WTC11 (cell line): ENCODE data around the gene ARPC5. TPM values are rescaled to one million over a fixed set of nuclear protein-coding genes. Genes with fewer than 3 reads are reported as not detected.
"Not testable (repeated sequence)": the region's sequence is repeated elsewhere in the genome, so short reads cannot be mapped to it uniquely, and the experiment has no call there.

Experiments
- ATAC-seq: fragments of 200-7000 bp; cut with Tn5 transposase; 2 replicates; pipeline ENCODE4 v1.10.0; 2021; ENCODE audit warnings: mild to moderate bottlenecking, moderate library complexity
- CTCF ChIA-PET: fragments of 300-600 bp; sonication (Branson Sonifier 250); formaldehyde crosslinking; loops from one replicate; lab custom pipeline; 2021; ENCODE audit warnings: antibody characterized with exemption; lab: Charles Lee
- POLR2A ChIA-PET: fragments of 350-600 bp; sonication (Branson Sonifier 250); formaldehyde crosslinking; loops from one replicate; lab custom pipeline; 2021; ENCODE audit warnings: antibody characterized with exemption; lab: Charles Lee
- DNase-seq: peaks from one replicate; pipeline ENCODE4 v3.0.0; 2021; ENCODE audit warnings: low spot score
- H3K27ac Mint-ChIP-seq: 2 replicates; pipeline ENCODE4 v1.8.0; 2021; ENCODE audit warnings: mixed read lengths
- H3K27me3 Mint-ChIP-seq: 2 replicates; pipeline ENCODE4 v1.8.0; 2021; ENCODE audit warnings: low read depth, mild to moderate bottlenecking, moderate library complexity, mixed read lengths
- H3K36me3 Mint-ChIP-seq: 2 replicates; pipeline ENCODE4 v1.8.0; 2021; ENCODE audit warnings: mixed read lengths
- H3K4me1 Mint-ChIP-seq: 2 replicates; pipeline ENCODE4 v1.8.0; 2022; ENCODE audit warnings: mixed read lengths
- H3K4me3 Mint-ChIP-seq: 2 replicates; pipeline ENCODE4 v1.8.0; 2021; ENCODE audit warnings: mild to moderate bottlenecking, moderate library complexity, mixed read lengths
- H3K9me3 Mint-ChIP-seq: 2 replicates; pipeline ENCODE4 v1.8.0; 2021; ENCODE audit warnings: mixed read lengths
- ATF1 ChIP-seq: sonication (generic); formaldehyde crosslinking; IDR thresholded peaks from 2 replicates; pipeline ENCODE4 v1.8.1; 2023; ENCODE audit warnings: mild to moderate bottlenecking, moderate library complexity, missing genetic modification reagents
- ELF4 ChIP-seq: sonication (generic); formaldehyde crosslinking; IDR thresholded peaks from 2 replicates; pipeline ENCODE4 v1.8.1; 2022; ENCODE audit warnings: low read depth, mild to moderate bottlenecking, moderate library complexity, missing genetic modification reagents
- FOXJ3 ChIP-seq: sonication (generic); formaldehyde crosslinking; IDR thresholded peaks from 2 replicates; pipeline ENCODE4 v1.9.0; 2021; ENCODE audit warnings: missing genetic modification reagents, mild to moderate bottlenecking, borderline replicate concordance
- IRF2 ChIP-seq: sonication (generic); formaldehyde crosslinking; IDR thresholded peaks from 2 replicates; pipeline ENCODE4 v1.8.0; 2022; ENCODE audit warnings: low read depth, missing genetic modification reagents, borderline replicate concordance
- JUN ChIP-seq: sonication (generic); formaldehyde crosslinking; IDR thresholded peaks from 2 replicates; pipeline ENCODE4 v1.8.0; 2023; ENCODE audit warnings: mild to moderate bottlenecking, missing genetic modification reagents
- MXD4 ChIP-seq: fragments of 250-450 bp; sonication (Bioruptor Pico); IDR thresholded peaks from 2 replicates; pipeline ENCODE4 v1.8.0; 2021; ENCODE audit warnings: mild to moderate bottlenecking, moderate library complexity, borderline replicate concordance
- NR1H2 ChIP-seq: sonication (generic); formaldehyde crosslinking; IDR thresholded peaks from 2 replicates; pipeline ENCODE4 v1.9.0; 2021; ENCODE audit warnings: mild to moderate bottlenecking, moderate library complexity, missing genetic modification reagents
- NR2C2 ChIP-seq: sonication (generic); formaldehyde crosslinking; IDR thresholded peaks from 2 replicates; pipeline ENCODE4 v1.8.0; 2022; ENCODE audit warnings: mild to moderate bottlenecking, missing genetic modification reagents
- OVOL2 ChIP-seq: fragments of 250-450 bp; sonication (Bioruptor Pico); IDR thresholded peaks from 2 replicates; pipeline ENCODE4 v1.9.0; 2021; ENCODE audit warnings: mild to moderate bottlenecking, borderline replicate concordance
- TCF7 ChIP-seq: sonication (generic); formaldehyde crosslinking; IDR thresholded peaks from 2 replicates; pipeline ENCODE4 v1.8.0; 2022; ENCODE audit warnings: mild to moderate bottlenecking, low read depth, missing genetic modification reagents, moderate library complexity
- ZNF219 ChIP-seq: sonication (generic); formaldehyde crosslinking; IDR thresholded peaks from 2 replicates; pipeline ENCODE4 v1.8.0; 2023; ENCODE audit warnings: missing genetic modification reagents, mild to moderate bottlenecking, borderline replicate concordance
- ZNF317 ChIP-seq: sonication (generic); formaldehyde crosslinking; IDR thresholded peaks from 2 replicates; pipeline ENCODE4 v1.8.1; 2023; ENCODE audit warnings: low read depth, mild to moderate bottlenecking, moderate library complexity, missing genetic modification reagents, borderline replicate concordance
- total RNA-seq: library from RNA; stranded (reverse); gene quantifications from 3 replicates; pipeline ENCODE4 v1.2.3, GENCODE V29; 2021
- TF ChIP-seq, protein P1 (sequence below): fragments of 200-600 bp; IDR thresholded peaks from 2 replicates; pipeline ENCODE4 v1.8.0; 2022; ENCODE audit warnings: antibody characterized with exemption
- TF ChIP-seq, protein P2 (sequence below): sonication (generic); formaldehyde crosslinking; IDR thresholded peaks from 2 replicates; pipeline ENCODE4 v1.8.1; 2023; ENCODE audit warnings: mild to moderate bottlenecking, missing genetic modification reagents
- TF ChIP-seq, protein P3 (sequence below): sonication (generic); formaldehyde crosslinking; conservative IDR thresholded peaks from 2 replicates; pipeline ENCODE4 v1.8.1; 2023; ENCODE audit warnings: mild to moderate bottlenecking, low read depth, missing genetic modification reagents, moderate library complexity
- TF ChIP-seq, protein P4 (sequence below): sonication (generic); formaldehyde crosslinking; conservative IDR thresholded peaks from 2 replicates; pipeline ENCODE4 v1.8.1; 2022; ENCODE audit warnings: mild to moderate bottlenecking, missing genetic modification reagents
- TF ChIP-seq, protein P5 (sequence below): sonication (generic); formaldehyde crosslinking; IDR thresholded peaks from 2 replicates; pipeline ENCODE4 v1.8.0; 2022; ENCODE audit warnings: mild to moderate bottlenecking, missing genetic modification reagents
- TF ChIP-seq, protein P6 (sequence below): sonication (generic); formaldehyde crosslinking; IDR thresholded peaks from 2 replicates; pipeline ENCODE4 v1.8.0; 2023; ENCODE audit warnings: mild to moderate bottlenecking, missing genetic modification reagents
- TF ChIP-seq, protein P7 (sequence below): sonication (generic); formaldehyde crosslinking; IDR thresholded peaks from 2 replicates; pipeline ENCODE4 v1.8.1; 2023; ENCODE audit warnings: mild to moderate bottlenecking, missing genetic modification reagents, moderate library complexity

ARPC5 gene
- total RNA-seq, 1 experiment from 2014 or later = 51.7 TPM

DNA sequence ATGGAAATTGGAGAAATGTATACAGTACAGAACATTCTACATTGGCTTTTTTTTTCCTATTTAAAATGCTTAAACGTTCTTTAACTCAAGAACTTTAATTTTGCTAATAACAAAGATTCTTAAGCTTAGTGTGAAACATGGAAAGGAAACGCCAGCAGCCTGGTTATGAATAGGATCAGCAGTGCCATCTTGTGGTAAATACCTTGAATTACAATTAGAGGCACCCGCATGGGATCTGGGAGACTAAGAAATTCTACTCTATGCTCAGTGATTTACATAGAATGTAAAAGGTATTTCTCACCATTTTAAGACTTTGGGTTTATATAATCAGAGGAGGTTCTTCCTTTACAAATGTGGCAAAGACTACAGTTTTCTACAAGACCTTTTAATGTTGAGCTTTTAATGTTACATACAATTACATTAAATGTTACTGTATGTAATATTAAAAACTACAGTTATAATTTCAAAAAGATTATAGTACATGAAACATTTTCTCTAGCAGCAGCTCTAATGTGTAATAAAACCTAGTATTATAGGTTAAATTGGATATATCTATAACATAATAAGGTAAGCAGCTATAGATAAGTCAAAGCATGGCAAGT lies 49.6 kb upstream of the ARPC5 start:
- ChIA-PET CTCF (interaction anchor here (0.6 to 2.8 kb wide), 38 partner anchors 8 to 722 kb away, joined by 3 to 80 read pairs (median 4); partner anchors contain the start of genes APOBEC4 and RGL1), POLR2A (no interaction called here)
- Mint-ChIP-seq H3K4me1 (no peaks in the 10 kb centered on the region), H3K27ac (no peak overlapping the region), H3K36me3 (no peaks in the 10 kb centered on the region), H3K27me3 (no peaks in the 10 kb centered on the region), H3K9me3 (peaks cover 3% of the 10 kb centered on the region; the same call in 1 of the 2 replicates), H3K4me3 (no peak overlapping the region)
- ATAC-seq (peak; percentile 80), DNase-seq (no peak)
- TF ChIP-seq NR2C2 (no peak), NR1H2 (CRISPR knock-in tag) (no peak), OVOL2 (CRISPR knock-in tag) (no peak)
- TF ChIP-seq, protein P1, sequence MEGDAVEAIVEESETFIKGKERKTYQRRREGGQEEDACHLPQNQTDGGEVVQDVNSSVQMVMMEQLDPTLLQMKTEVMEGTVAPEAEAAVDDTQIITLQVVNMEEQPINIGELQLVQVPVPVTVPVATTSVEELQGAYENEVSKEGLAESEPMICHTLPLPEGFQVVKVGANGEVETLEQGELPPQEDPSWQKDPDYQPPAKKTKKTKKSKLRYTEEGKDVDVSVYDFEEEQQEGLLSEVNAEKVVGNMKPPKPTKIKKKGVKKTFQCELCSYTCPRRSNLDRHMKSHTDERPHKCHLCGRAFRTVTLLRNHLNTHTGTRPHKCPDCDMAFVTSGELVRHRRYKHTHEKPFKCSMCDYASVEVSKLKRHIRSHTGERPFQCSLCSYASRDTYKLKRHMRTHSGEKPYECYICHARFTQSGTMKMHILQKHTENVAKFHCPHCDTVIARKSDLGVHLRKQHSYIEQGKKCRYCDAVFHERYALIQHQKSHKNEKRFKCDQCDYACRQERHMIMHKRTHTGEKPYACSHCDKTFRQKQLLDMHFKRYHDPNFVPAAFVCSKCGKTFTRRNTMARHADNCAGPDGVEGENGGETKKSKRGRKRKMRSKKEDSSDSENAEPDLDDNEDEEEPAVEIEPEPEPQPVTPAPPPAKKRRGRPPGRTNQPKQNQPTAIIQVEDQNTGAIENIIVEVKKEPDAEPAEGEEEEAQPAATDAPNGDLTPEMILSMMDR = peak; percentile 64
- TF ChIP-seq, protein P2, sequence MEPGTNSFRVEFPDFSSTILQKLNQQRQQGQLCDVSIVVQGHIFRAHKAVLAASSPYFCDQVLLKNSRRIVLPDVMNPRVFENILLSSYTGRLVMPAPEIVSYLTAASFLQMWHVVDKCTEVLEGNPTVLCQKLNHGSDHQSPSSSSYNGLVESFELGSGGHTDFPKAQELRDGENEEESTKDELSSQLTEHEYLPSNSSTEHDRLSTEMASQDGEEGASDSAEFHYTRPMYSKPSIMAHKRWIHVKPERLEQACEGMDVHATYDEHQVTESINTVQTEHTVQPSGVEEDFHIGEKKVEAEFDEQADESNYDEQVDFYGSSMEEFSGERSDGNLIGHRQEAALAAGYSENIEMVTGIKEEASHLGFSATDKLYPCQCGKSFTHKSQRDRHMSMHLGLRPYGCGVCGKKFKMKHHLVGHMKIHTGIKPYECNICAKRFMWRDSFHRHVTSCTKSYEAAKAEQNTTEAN (CRISPR knock-in tag) = no peak
- TF ChIP-seq, protein P3, sequence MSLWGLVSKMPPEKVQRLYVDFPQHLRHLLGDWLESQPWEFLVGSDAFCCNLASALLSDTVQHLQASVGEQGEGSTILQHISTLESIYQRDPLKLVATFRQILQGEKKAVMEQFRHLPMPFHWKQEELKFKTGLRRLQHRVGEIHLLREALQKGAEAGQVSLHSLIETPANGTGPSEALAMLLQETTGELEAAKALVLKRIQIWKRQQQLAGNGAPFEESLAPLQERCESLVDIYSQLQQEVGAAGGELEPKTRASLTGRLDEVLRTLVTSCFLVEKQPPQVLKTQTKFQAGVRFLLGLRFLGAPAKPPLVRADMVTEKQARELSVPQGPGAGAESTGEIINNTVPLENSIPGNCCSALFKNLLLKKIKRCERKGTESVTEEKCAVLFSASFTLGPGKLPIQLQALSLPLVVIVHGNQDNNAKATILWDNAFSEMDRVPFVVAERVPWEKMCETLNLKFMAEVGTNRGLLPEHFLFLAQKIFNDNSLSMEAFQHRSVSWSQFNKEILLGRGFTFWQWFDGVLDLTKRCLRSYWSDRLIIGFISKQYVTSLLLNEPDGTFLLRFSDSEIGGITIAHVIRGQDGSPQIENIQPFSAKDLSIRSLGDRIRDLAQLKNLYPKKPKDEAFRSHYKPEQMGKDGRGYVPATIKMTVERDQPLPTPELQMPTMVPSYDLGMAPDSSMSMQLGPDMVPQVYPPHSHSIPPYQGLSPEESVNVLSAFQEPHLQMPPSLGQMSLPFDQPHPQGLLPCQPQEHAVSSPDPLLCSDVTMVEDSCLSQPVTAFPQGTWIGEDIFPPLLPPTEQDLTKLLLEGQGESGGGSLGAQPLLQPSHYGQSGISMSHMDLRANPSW = no peak
- TF ChIP-seq, protein P4, sequence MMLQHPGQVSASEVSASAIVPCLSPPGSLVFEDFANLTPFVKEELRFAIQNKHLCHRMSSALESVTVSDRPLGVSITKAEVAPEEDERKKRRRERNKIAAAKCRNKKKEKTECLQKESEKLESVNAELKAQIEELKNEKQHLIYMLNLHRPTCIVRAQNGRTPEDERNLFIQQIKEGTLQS = no peak
- TF ChIP-seq, protein P5, sequence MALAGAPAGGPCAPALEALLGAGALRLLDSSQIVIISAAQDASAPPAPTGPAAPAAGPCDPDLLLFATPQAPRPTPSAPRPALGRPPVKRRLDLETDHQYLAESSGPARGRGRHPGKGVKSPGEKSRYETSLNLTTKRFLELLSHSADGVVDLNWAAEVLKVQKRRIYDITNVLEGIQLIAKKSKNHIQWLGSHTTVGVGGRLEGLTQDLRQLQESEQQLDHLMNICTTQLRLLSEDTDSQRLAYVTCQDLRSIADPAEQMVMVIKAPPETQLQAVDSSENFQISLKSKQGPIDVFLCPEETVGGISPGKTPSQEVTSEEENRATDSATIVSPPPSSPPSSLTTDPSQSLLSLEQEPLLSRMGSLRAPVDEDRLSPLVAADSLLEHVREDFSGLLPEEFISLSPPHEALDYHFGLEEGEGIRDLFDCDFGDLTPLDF (CRISPR knock-in tag) = no peak

DNA sequence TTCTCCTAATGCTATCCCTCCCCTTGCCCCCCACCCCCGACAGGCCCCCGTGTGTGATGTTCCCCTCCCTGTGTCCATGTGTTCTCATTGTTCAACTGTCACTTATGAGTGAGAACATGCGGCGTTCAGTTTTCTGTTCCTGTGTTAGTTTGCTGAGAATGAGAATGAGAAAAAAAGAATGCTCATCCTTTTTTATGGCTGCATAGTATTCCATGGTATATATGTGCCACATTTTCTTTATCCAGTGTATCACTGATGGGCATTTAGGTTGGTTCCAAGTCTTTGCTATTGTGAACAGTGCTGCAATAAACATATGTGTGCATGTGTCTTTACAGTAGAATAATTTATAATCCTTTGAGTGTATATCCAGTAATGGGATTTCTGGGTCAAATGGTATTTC lies 43.8 kb upstream of the ARPC5 start:
- POLR2A ChIA-PET, CTCF ChIA-PET, H3K27me3 Mint-ChIP-seq, DNase-seq, ATAC-seq, H3K36me3 Mint-ChIP-seq, H3K4me1 Mint-ChIP-seq, H3K27ac Mint-ChIP-seq, H3K4me3 Mint-ChIP-seq: not testable (repeated sequence)
- peaks cover 11% of the 10 kb centered on the region for H3K9me3 Mint-ChIP-seq

DNA sequence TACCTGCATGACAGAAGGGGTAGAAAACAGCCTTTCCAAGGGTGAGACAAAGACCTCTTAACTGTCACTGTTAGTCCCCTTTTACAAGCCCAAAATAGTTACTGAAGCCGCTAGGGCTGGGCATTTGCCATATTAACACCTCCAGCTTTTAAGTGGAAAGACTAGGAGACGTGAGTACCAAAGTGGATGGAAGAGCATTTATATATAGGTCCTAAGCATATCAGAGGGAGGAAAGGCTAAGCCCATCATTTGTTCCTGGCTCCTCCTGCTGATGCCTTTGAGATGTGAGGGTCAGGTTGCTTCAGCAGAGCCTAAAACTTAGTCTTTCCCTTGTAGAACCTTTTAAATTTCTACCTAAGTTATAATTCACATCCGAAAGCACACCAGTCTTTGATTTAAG lies 43.2 kb upstream of the ARPC5 start:
- DNase-seq (no peak), ATAC-seq (no peak)
- ChIA-PET CTCF (no interaction called here), POLR2A (no interaction called here)
- no peaks in the 10 kb centered on the region for H3K27me3 Mint-ChIP-seq
- peaks cover 11% of the 10 kb centered on the region for H3K9me3 Mint-ChIP-seq
- H3K4me3 Mint-ChIP-seq = no peak overlapping the region
- no peaks in the 10 kb centered on the region for H3K4me1 Mint-ChIP-seq
- no peak overlapping the region for H3K27ac Mint-ChIP-seq
- H3K36me3 Mint-ChIP-seq = no peaks in the 10 kb centered on the region
- TF ChIP-seq JUN (CRISPR knock-in tag) (no peak), MXD4 (CRISPR knock-in tag) (no peak), ELF4 (CRISPR knock-in tag) (no peak), TCF7 (CRISPR knock-in tag) (no peak), ZNF317 (no peak), FOXJ3 (CRISPR knock-in tag) (no peak), IRF2 (no peak), ATF1 (no peak), ZNF219 (CRISPR knock-in tag) (no peak)
- TF ChIP-seq, protein P6, sequence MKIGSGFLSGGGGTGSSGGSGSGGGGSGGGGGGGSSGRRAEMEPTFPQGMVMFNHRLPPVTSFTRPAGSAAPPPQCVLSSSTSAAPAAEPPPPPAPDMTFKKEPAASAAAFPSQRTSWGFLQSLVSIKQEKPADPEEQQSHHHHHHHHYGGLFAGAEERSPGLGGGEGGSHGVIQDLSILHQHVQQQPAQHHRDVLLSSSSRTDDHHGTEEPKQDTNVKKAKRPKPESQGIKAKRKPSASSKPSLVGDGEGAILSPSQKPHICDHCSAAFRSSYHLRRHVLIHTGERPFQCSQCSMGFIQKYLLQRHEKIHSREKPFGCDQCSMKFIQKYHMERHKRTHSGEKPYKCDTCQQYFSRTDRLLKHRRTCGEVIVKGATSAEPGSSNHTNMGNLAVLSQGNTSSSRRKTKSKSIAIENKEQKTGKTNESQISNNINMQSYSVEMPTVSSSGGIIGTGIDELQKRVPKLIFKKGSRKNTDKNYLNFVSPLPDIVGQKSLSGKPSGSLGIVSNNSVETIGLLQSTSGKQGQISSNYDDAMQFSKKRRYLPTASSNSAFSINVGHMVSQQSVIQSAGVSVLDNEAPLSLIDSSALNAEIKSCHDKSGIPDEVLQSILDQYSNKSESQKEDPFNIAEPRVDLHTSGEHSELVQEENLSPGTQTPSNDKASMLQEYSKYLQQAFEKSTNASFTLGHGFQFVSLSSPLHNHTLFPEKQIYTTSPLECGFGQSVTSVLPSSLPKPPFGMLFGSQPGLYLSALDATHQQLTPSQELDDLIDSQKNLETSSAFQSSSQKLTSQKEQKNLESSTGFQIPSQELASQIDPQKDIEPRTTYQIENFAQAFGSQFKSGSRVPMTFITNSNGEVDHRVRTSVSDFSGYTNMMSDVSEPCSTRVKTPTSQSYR = no peak
- TF ChIP-seq, protein P2 (CRISPR knock-in tag) = no peak
- TF ChIP-seq, protein P7, sequence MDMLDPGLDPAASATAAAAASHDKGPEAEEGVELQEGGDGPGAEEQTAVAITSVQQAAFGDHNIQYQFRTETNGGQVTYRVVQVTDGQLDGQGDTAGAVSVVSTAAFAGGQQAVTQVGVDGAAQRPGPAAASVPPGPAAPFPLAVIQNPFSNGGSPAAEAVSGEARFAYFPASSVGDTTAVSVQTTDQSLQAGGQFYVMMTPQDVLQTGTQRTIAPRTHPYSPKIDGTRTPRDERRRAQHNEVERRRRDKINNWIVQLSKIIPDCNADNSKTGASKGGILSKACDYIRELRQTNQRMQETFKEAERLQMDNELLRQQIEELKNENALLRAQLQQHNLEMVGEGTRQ (CRISPR knock-in tag) = no peak
